Measurements from ENCODE around the gene CLDN10. TPM values are rescaled to one million over a fixed set of nuclear protein-coding genes. Genes with fewer than 3 reads are reported as not detected.

The CLDN10 gene
- total RNA-seq, 1 donor from 2014 or later = 17.4 TPM

- DNase-seq = peak; percentile 3
Measured at GRCh38 chr13:95603887-95604555, 51.5 kb downstream of the CLDN10 start.

GRCh38 chr13:95604556-95604915 lies 52.0 kb downstream of the CLDN10 start:
- DNase-seq = no peak

GRCh38 chr13:95605448-95606125 lies 53.1 kb downstream of the CLDN10 start:
- no peak for DNase-seq

- no peak for DNase-seq
Measured at GRCh38 chr13:95607366-95607765, 54.8 kb downstream of the CLDN10 start.

- DNase-seq = no peak
Measured at GRCh38 chr13:95608640-95609323, 56.3 kb downstream of the CLDN10 start.

GRCh38 chr13:95614641-95615245 lies 62.2 kb downstream of the CLDN10 start:
- DNase-seq = no peak

- DNase-seq = no peak
Measured at GRCh38 chr13:95615539-95615938, 63.0 kb downstream of the CLDN10 start.

- DNase-seq = no peak
Measured at GRCh38 chr13:95620030-95620824, 67.7 kb downstream of the CLDN10 start.

- no peak for DNase-seq
Measured at GRCh38 chr13:95620825-95621498, 68.4 kb downstream of the CLDN10 start.

- no peak for DNase-seq
Measured at GRCh38 chr13:95623141-95623540, 70.6 kb downstream of the CLDN10 start.

GRCh38 chr13:95624020-95624419 lies 71.5 kb downstream of the CLDN10 start:
- peak; percentile 77 for DNase-seq

- no peak for DNase-seq
Measured at GRCh38 chr13:95626768-95627167, 74.2 kb downstream of the CLDN10 start.

- no peak for DNase-seq
Measured at GRCh38 chr13:95627590-95627989, 75.1 kb downstream of the CLDN10 start.

GRCh38 chr13:95628488-95628887 lies 76.0 kb downstream of the CLDN10 start:
- DNase-seq = no peak

- no peak for DNase-seq
Measured at GRCh38 chr13:95629071-95629470, 76.6 kb downstream of the CLDN10 start.

Other genes with a start within 250 kb of the CLDN10 start
- gene DZIP1, start 92.0 kb downstream of the CLDN10 start, total RNA-seq = 28.3 TPM
- gene DNAJC3, start 124.4 kb downstream of the CLDN10 start, total RNA-seq = 43.1 TPM